B cell (primary cell): ENCODE results near the gene NXPE3.

Experiments
- CTCF ChIP-seq: fragments of 200-600 bp; IDR thresholded peaks from one replicate; pipeline ENCODE4 v1.8.0; 2022; ENCODE audit warnings: antibody characterized with exemption, mild to moderate bottlenecking
- EZH2 ChIP-seq: IDR thresholded peaks from 2 replicates; pipeline ENCODE4 v1.6.1; 2012; ENCODE audit warnings: borderline replicate concordance, low read depth, mild to moderate bottlenecking, moderate library complexity, low read length; ENCODE audit not compliant: insufficient read depth, poor library complexity, severe bottlenecking

- TF ChIP-seq CTCF (no peak), EZH2 (no peak)
Observed at GRCh38 chr3:101824702-101825101, 45.7 kb downstream of the NXPE3 start.
